Endothelial cell (in vitro differentiated cells): ENCODE results near the gene PPDPF. TPM values are rescaled to one million over a fixed set of nuclear protein-coding genes. Genes with fewer than 3 reads are reported as not detected.

Experiments used
- DNase-seq: peaks from one replicate; pipeline ENCODE4 v3.0.0; 2021; ENCODE audit warnings: low spot score
- H3K27ac Mint-ChIP-seq: one replicate; pipeline ENCODE4 v1.8.0; 2021; ENCODE audit warnings: mixed read lengths, inconsistent platforms; ENCODE audit not compliant: unreplicated experiment
- H3K27me3 Mint-ChIP-seq: one replicate; pipeline ENCODE4 v1.8.0; 2021; ENCODE audit warnings: mild to moderate bottlenecking, moderate library complexity, mixed read lengths, inconsistent platforms; ENCODE audit not compliant: unreplicated experiment
- H3K36me3 Mint-ChIP-seq: one replicate; pipeline ENCODE4 v1.8.0; 2021; ENCODE audit warnings: mild to moderate bottlenecking, low read depth, mixed read lengths, inconsistent platforms; ENCODE audit not compliant: unreplicated experiment
- H3K4me1 Mint-ChIP-seq: one replicate; pipeline ENCODE4 v1.8.0; 2021; ENCODE audit warnings: mild to moderate bottlenecking, mixed read lengths, inconsistent platforms; ENCODE audit not compliant: unreplicated experiment
- H3K4me3 Mint-ChIP-seq: one replicate; pipeline ENCODE4 v1.8.0; 2021; ENCODE audit warnings: mild to moderate bottlenecking, mixed read lengths, inconsistent platforms; ENCODE audit not compliant: unreplicated experiment
- H3K9me3 Mint-ChIP-seq: one replicate; pipeline ENCODE4 v1.8.0; 2021; ENCODE audit warnings: mixed read lengths, inconsistent platforms; ENCODE audit not compliant: unreplicated experiment
- total RNA-seq: library from RNA; stranded (reverse); fragmentation: NEBNext Ultra II Directional; extraction: Animal tissue kit (Norgen Biotek cat#: 25700); gene quantifications from one replicate; pipeline ENCODE4 v1.2.1, GENCODE V29; 2021; ENCODE audit not compliant: unreplicated experiment
- TF ChIP-seq, protein P1 (sequence below): fragments of 200-600 bp; sonication (generic); IDR thresholded peaks from one replicate; pipeline ENCODE4 v1.5.0; 2021; ENCODE audit warnings: antibody characterized with exemption; ENCODE audit not compliant: unreplicated experiment

PPDPF gene
- total RNA-seq, 1 donor from 2014 or later, result 151 TPM

DNA sequence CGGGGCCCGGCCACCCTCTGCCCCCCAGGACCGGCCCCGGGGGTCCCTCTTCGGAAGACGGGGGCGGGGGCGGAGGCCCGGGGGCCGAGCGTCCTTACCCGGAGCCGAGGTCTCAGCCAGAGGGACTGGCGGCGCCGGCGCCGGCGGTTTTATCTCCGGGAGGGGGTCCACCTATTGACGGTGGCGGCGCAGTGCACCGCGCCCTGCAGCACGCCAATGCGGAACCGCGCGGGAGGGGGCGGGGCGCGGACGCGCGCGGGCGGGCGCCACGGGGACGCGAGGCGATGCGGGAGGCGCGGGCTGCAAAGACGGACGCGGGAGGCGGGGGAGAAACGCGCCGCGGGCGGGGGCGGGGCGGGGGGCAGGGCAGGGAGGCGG is 21.6 kb upstream of the PPDPF start, which contains the start of gene EEF1A2:
Gene EEF1A2, minus strand, starts transcription at position 124 of the 378 bp plus-strand sequence. CDS start 1,320 bp downstream, outside the sequence.
- no peak within 1 kb of the TSS for H3K27ac Mint-ChIP-seq
- peaks cover 2% of the 10 kb centered on the region for H3K4me1 Mint-ChIP-seq
- peaks cover under 1% of the 10 kb centered on the region for H3K9me3 Mint-ChIP-seq
- H3K36me3 Mint-ChIP-seq, result no peaks in the 10 kb centered on the region
- H3K4me3 Mint-ChIP-seq, result no peak within 1 kb of the TSS
- TF ChIP-seq, protein P1, sequence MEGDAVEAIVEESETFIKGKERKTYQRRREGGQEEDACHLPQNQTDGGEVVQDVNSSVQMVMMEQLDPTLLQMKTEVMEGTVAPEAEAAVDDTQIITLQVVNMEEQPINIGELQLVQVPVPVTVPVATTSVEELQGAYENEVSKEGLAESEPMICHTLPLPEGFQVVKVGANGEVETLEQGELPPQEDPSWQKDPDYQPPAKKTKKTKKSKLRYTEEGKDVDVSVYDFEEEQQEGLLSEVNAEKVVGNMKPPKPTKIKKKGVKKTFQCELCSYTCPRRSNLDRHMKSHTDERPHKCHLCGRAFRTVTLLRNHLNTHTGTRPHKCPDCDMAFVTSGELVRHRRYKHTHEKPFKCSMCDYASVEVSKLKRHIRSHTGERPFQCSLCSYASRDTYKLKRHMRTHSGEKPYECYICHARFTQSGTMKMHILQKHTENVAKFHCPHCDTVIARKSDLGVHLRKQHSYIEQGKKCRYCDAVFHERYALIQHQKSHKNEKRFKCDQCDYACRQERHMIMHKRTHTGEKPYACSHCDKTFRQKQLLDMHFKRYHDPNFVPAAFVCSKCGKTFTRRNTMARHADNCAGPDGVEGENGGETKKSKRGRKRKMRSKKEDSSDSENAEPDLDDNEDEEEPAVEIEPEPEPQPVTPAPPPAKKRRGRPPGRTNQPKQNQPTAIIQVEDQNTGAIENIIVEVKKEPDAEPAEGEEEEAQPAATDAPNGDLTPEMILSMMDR, result no peak
- DNase-seq, result no peak
- peaks cover 7% of the 10 kb centered on the region for H3K27me3 Mint-ChIP-seq

DNA sequence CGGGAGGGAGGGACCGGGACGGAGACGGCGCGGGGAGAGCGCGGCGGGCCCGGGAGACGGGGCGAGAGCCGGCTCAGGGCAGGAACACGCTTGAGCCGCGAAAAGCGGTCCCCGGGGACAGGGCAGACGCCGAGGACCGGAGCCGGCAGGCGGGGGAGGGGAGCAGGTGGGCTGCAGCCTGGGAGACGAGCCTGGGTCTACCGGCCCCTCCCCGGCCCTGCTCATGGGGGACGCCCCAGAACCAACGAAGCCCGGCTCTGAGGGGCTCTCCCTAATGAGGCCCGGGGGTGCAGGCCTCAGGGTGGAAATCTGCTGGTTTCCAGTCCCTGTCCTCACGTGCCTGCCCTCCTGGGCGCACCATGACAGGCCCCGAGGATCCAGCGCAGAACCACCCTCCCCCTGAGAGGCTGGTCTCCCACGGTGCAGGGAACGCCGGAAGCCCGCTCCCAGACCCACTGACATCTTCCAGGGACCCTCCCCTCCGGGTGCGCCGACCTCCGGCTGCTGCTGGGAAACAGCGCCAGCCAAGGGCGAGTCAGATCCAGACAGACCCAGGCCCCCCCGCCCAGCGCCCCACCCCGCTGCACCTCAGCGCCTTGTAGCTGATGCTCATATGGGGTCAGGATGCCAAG is 21.1 kb upstream of the PPDPF start:
- no peak for DNase-seq
- H3K36me3 Mint-ChIP-seq, result no peaks in the 10 kb centered on the region
- H3K27ac Mint-ChIP-seq, result no peak overlapping the region
- peaks cover 7% of the 10 kb centered on the region for H3K27me3 Mint-ChIP-seq
- H3K4me3 Mint-ChIP-seq, result no peak overlapping the region
- TF ChIP-seq, protein P1, result no peak
- peaks cover 3% of the 10 kb centered on the region for H3K9me3 Mint-ChIP-seq
- peaks cover 2% of the 10 kb centered on the region for H3K4me1 Mint-ChIP-seq

- Mint-ChIP-seq H3K4me3 (no peak overlapping the region), H3K4me1 (peaks cover 2% of the 10 kb centered on the region), H3K36me3 (peaks cover 3% of the 10 kb centered on the region), H3K27me3 (peaks cover 7% of the 10 kb centered on the region), H3K27ac (no peak overlapping the region), H3K9me3 (peaks cover 3% of the 10 kb centered on the region)
- TF ChIP-seq, protein P1, result no peak
- DNase-seq, result no peak
Observed at GRCh38 chr20:63500151-63500901, 20.2 kb upstream of the PPDPF start.

GRCh38 chr20:63500902-63501817 is 19.4 kb upstream of the PPDPF start:
- no peak for DNase-seq
- peak overlapping the region; percentile 77 for H3K4me3 Mint-ChIP-seq
- peaks cover 2% of the 10 kb centered on the region for H3K4me1 Mint-ChIP-seq

More at GRCh38 chr20:63500902-63501817, 19.4 kb upstream of the PPDPF start:
- H3K27me3 Mint-ChIP-seq, result peaks cover 7% of the 10 kb centered on the region
- peaks cover 3% of the 10 kb centered on the region for H3K9me3 Mint-ChIP-seq
- peaks cover 3% of the 10 kb centered on the region for H3K36me3 Mint-ChIP-seq
- H3K27ac Mint-ChIP-seq, result no peak overlapping the region
- TF ChIP-seq, protein P1, result no peak
